A673 (cell line): ENCODE measurements around the gene NDE1. TPM values are rescaled to one million over a fixed set of nuclear protein-coding genes. Genes with fewer than 3 reads are reported as not detected.

Experiments used
- BruUV-seq: library from RNA; stranded (reverse); fragments of 400-500 nt; replicated peaks from 2 replicates; lab custom pipeline; 2021; lab: Mats Ljungman, UMichigan
- CTCF ChIA-PET: fragments of 300-600 bp; sonication (Branson Sonifier 250); formaldehyde crosslinking; loops from one replicate; lab custom pipeline; 2022; ENCODE audit warnings: antibody characterized with exemption; lab: Charles Lee
- POLR2A ChIA-PET: fragments of 300-600 bp; sonication (Branson Sonifier 250); formaldehyde crosslinking; loops from one replicate; lab custom pipeline; 2022; ENCODE audit warnings: antibody characterized with exemption; ENCODE audit not compliant: low non-redundant PET; lab: Charles Lee
- DNase-seq: peaks from one replicate; pipeline ENCODE4 v3.0.0-alpha.2; 2015; ENCODE audit warnings: low spot score
- H3K27ac ChIP-seq: fragments of 200-600 bp; sonication (generic); 2 replicates; pipeline ENCODE4 v1.5.1; 2016; ENCODE audit warnings: mixed run types, low read depth, mild to moderate bottlenecking, mixed read lengths, antibody characterized with exemption, low read length; ENCODE audit not compliant: poor library complexity, severe bottlenecking
- H3K27me3 ChIP-seq: fragments of 200-600 bp; sonication (generic); replicated peaks from 2 replicates; pipeline ENCODE4 v1.6.1; 2017; ENCODE audit warnings: mixed run types, low read depth, mild to moderate bottlenecking, mixed read lengths, antibody characterized with exemption, low read length; ENCODE audit not compliant: insufficient read depth, poor library complexity
- H3K36me3 ChIP-seq: fragments of 200-600 bp; sonication (generic); 2 replicates; pipeline ENCODE4 v1.6.1; 2016; ENCODE audit warnings: mixed run types, mild to moderate bottlenecking, mixed read lengths, antibody characterized with exemption, low read length; ENCODE audit not compliant: insufficient read depth, poor library complexity, severe bottlenecking
- H3K4me1 ChIP-seq: fragments of 200-600 bp; sonication (generic); 2 replicates; pipeline ENCODE4 v1.6.1; 2017; ENCODE audit warnings: mixed run types, mild to moderate bottlenecking, mixed read lengths, antibody characterized with exemption, low read length; ENCODE audit not compliant: insufficient read depth, poor library complexity, severe bottlenecking
- H3K4me3 ChIP-seq: fragments of 200-600 bp; sonication (generic); 2 replicates; pipeline ENCODE4 v1.5.1; 2016; ENCODE audit warnings: low read depth, mixed run types, mild to moderate bottlenecking, mixed read lengths, low read length; ENCODE audit not compliant: poor library complexity, severe bottlenecking
- H3K9me3 ChIP-seq: fragments of 200-600 bp; sonication (generic); 2 replicates; pipeline ENCODE4 v1.6.1; 2016; ENCODE audit warnings: mixed run types, low read depth, mild to moderate bottlenecking, mixed read lengths, antibody characterized with exemption, low read length; ENCODE audit not compliant: poor library complexity, severe bottlenecking
- CTCF ChIP-seq: fragments of 300-800, 200-600 bp; sonication (generic); conservative IDR thresholded peaks from 2 replicates; pipeline ENCODE4 v1.5.1; 2017; ENCODE audit warnings: low read depth, mild to moderate bottlenecking, antibody characterized with exemption, low read length, moderate library complexity, mixed read lengths
- EZH2 ChIP-seq: fragments of 200-600 bp; sonication (generic); IDR thresholded peaks from 2 replicates; pipeline ENCODE4 v1.6.1; 2017; ENCODE audit warnings: borderline replicate concordance, low read depth, mild to moderate bottlenecking, mixed read lengths, antibody characterized with exemption, low read length; ENCODE audit not compliant: poor library complexity, severe bottlenecking
- intact Hi-C: fragments of 100-400 bp; cut with micrococcal nuclease; formaldehyde crosslinking; loops from one replicate; pipeline ENCODE4 v1.10.0; 2022; ENCODE audit not compliant: unreplicated experiment
- total RNA-seq: library from RNA; stranded (reverse); gene quantifications from 2 replicates; pipeline ENCODE4 v1.2.3, GENCODE V29; 2021

NDE1 gene
- total RNA-seq, 1 experiment from 2014 or later: 78.1 TPM

DNA sequence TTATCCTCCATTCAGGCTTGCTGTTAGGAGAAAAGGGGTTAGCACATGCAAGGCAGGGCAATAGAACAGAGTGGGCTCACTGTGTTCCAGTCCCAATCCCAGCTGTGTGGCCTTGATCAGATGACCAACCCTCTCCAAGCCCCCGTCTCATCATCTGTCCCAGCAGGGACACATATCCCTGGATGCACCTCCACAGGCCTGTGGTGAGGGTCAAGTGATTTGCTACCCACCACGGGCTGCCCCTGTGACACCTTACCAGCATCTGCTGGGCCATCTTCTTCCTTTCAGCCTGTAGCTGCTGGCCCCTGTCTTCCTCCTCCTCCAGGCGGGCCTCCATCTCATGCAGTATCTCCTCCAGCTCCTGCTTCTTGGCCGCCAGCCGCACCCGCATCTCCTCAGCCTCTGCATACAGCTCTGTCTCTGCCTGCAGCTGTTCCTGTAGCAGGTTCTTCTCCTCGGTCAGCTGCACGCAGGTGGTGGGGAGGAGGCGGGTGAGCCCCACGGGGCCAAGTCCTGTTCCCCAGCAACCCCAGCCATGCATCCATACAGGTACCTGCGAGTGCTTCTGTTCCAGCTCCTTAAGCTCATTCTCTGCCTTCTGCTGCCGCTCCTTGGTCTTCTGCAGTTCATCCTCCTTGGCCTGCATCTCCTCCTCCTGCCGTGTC, 91.3 kb downstream of the NDE1 start:
- H3K9me3 ChIP-seq: no peaks in the 10 kb centered on the region
- H3K36me3 ChIP-seq: no peaks in the 10 kb centered on the region
- intact Hi-C loops: no loop called here
- H3K4me1 ChIP-seq: peaks cover 6% of the 10 kb centered on the region
- no peak for DNase-seq
- H3K27ac ChIP-seq: no peak overlapping the region
- TF ChIP-seq CTCF: no peak
- TF ChIP-seq EZH2: no peak
- H3K27me3 ChIP-seq: no peaks in the 10 kb centered on the region
- ChIA-PET POLR2A (no interaction called here), CTCF (no interaction called here)
- no TSS peak for BruUV-seq
- no peak overlapping the region for H3K4me3 ChIP-seq

DNA sequence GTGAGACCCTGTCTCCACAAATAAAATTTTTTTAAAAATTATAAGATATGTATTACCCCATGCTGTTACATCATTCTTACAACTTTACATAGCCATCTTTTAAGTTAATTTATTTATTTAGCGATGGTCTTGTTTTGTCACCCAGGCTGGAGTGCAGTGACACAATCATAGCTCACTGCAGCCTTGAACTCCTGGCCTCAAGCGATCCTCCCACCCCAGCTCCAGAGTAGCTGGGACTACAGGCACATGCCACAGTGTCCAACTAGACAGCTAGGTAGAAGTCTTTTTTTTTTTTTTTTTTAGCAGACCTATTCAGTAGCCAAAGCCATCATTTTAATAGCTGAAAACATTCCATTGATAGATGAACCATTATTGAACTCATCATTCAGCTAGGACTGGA, 92.7 kb downstream of the NDE1 start:
- ChIA-PET CTCF (no interaction called here), POLR2A (interaction anchor here (0.5 kb wide), 1 partner anchor 755 kb away, joined by 8 read pairs; no protein-coding TSS in a partner anchor)
- peaks cover 6% of the 10 kb centered on the region for H3K4me1 ChIP-seq
- intact Hi-C loops: no loop called here
- no peak overlapping the region for H3K27ac ChIP-seq
- no peaks in the 10 kb centered on the region for H3K36me3 ChIP-seq
- TF ChIP-seq CTCF (no peak), EZH2 (no peak)
- DNase-seq: no peak
- no peaks in the 10 kb centered on the region for H3K27me3 ChIP-seq
- no peaks in the 10 kb centered on the region for H3K9me3 ChIP-seq
- BruUV-seq: no TSS peak
- no peak overlapping the region for H3K4me3 ChIP-seq

DNA sequence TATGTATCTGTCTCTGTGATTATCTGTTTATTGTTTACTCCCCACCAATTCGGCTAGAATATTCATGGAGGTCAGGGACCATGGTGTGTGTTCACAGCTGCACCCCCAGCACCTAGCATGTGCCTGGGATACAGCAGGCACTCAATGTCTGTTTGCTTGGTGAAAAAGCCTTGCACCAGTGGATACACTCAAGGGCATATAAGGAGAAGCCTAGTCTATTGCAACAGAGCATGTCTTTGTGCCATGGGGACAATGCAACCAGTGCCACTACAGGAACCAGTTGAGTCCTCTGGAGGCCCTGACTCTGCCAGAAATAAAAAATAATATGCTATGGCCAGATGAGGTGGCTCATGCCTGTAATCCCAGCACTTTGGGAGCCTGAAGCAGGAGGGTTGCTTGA, 93.6 kb downstream of the NDE1 start:
- Histone ChIP-seq H3K4me3 (no peak overlapping the region), H3K9me3 (no peaks in the 10 kb centered on the region), H3K4me1 (peaks cover 6% of the 10 kb centered on the region), H3K27ac (no peak overlapping the region), H3K36me3 (no peaks in the 10 kb centered on the region), H3K27me3 (no peaks in the 10 kb centered on the region)
- CTCF ChIA-PET: no interaction called here
- TF ChIP-seq CTCF (no peak), EZH2 (no peak)
- BruUV-seq: no TSS peak
- POLR2A ChIA-PET: no interaction called here
- intact Hi-C loops: no loop called here
- DNase-seq: no peak
